NB4 (cell line): Measurements from ENCODE around the gene RABEPK.

Source experiments
- DNase-seq: peaks from one replicate; pipeline ENCODE4 v3.0.0; 2010; ENCODE audit warnings: low read depth
- H3K4me3 ChIP-seq: one replicate; pipeline ENCODE4 v1.5.1; 2011; ENCODE audit warnings: mild to moderate bottlenecking, low read depth, low read length, moderate library complexity
- CTCF ChIP-seq: IDR thresholded peaks from one replicate; pipeline ENCODE4 v1.5.1; 2012; ENCODE audit warnings: low read depth, low read length
- MAX ChIP-seq: IDR thresholded peaks from 2 replicates; pipeline ENCODE4 v1.6.1; 2011; ENCODE audit warnings: low read depth, low read length
- MYC ChIP-seq: IDR thresholded peaks from 2 replicates; pipeline ENCODE4 v1.6.1; 2011; ENCODE audit warnings: low read depth, low read length
- POLR2A ChIP-seq: IDR thresholded peaks from 2 replicates; pipeline ENCODE4 v1.6.1; 2011; ENCODE audit warnings: mild to moderate bottlenecking; ENCODE audit not compliant: insufficient read length; ENCODE audit errors: extremely low read depth

The RABEPK gene

GRCh38 chr9:125268394-125269013 is 68.2 kb downstream of the RABEPK start:
- H3K4me3 ChIP-seq: no peak overlapping the region
- TF ChIP-seq MYC (no peak), CTCF (no peak), POLR2A (no peak), MAX (no peak)
- no peak for DNase-seq

GRCh38 chr9:125269014-125269397 is 68.7 kb downstream of the RABEPK start:
- TF ChIP-seq POLR2A (no peak), MAX (no peak), CTCF (no peak)
- no peak for DNase-seq
- no peak overlapping the region for H3K4me3 ChIP-seq

GRCh38 chr9:125271081-125271480 is 70.7 kb downstream of the RABEPK start:
- no peak for DNase-seq
- no peak for TF ChIP-seq MYC
- TF ChIP-seq MAX: no peak
- no peak for TF ChIP-seq CTCF
- TF ChIP-seq POLR2A: no peak
- no peak overlapping the region for H3K4me3 ChIP-seq

- H3K4me3 ChIP-seq: no peak overlapping the region
- TF ChIP-seq CTCF (no peak), MYC (no peak), POLR2A (no peak), MAX (no peak)
- DNase-seq: no peak
These were observed 72.4 kb downstream of the RABEPK start for GRCh38 chr9:125272697-125273096.

- no peak overlapping the region for H3K4me3 ChIP-seq
- no peak for TF ChIP-seq CTCF
- no peak for TF ChIP-seq MAX
- TF ChIP-seq POLR2A: no peak
- no peak for TF ChIP-seq MYC
- no peak for DNase-seq
These were observed 76.4 kb downstream of the RABEPK start for GRCh38 chr9:125276771-125277170.

GRCh38 chr9:125277411-125277810 is 77.1 kb downstream of the RABEPK start:
- no peak overlapping the region for H3K4me3 ChIP-seq
- TF ChIP-seq CTCF: no peak
- no peak for TF ChIP-seq MYC
- TF ChIP-seq MAX: no peak
- no peak for TF ChIP-seq POLR2A
- DNase-seq: no peak
